ENCODE measurements around the gene LARGE1. TPM values are rescaled to one million over a fixed set of nuclear protein-coding genes. Genes with fewer than 3 reads are reported as not detected.

LARGE1 gene
- total and polyA plus RNA-seq, 8 donors = 4.1 to 29.3 (median 13.7) TPM

- TF ChIP-seq CTCF (IDR thresholded peaks at IDR 0.05) = no peak
- no peak overlapping the region for H3K27ac ChIP-seq
- intact Hi-C loops (cut with DNase I) = no loop called here
- H3K9me3 ChIP-seq = no peaks in the 10 kb centered on the region
- 77 to 80% methylated on average over 6 of the region's 6 CpGs for WGBS, 2 donors
- H3K4me3 ChIP-seq = no peak overlapping the region
- no peaks in the 10 kb centered on the region for H3K27me3 ChIP-seq
- H3K36me3 ChIP-seq = no peaks in the 10 kb centered on the region
- DNase-seq = no peak
- ATAC-seq = no peak
- no peaks in the 10 kb centered on the region for H3K4me1 ChIP-seq
- FAIRE-seq = no peak
Observed at GRCh38 chr22:33844273-33844672, 76.0 kb downstream of the LARGE1 start.

DNA sequence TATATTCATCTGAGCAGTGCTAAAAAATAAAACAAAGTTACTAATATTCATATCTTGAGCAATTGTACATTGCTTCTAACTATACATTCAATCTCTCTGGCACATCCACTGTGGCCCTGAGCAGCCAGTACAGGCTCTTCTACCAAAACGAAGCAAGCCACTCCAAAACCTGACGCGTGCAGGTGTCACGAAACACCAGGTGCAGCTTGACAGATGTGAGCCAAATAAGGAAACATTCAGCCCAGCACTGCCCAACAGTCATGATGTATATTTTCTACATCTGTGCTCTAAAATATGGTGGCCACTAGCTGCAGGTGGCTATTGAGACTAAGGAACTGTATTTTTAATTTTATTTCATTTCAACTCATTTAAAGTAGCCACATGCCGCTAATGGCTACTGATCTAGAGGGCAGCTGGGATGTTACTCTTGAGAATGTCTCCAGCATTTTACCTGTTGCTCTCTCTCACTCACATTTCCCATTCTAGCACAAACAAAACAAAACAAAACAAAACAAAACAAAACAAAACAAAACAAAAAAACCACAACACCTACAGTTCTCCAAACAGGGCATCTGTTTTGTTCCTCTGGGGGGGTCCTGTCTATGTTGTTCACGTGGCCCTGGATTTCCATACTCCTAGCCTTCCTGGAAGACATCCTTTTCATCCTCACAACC is 77.7 kb downstream of the LARGE1 start:
- Histone ChIP-seq H3K9me3 (no peaks in the 10 kb centered on the region), H3K4me1 (no peaks in the 10 kb centered on the region), H3K4me3 (no peak overlapping the region), H3K36me3 (no peaks in the 10 kb centered on the region), H3K27ac (no peak overlapping the region), H3K27me3 (no peaks in the 10 kb centered on the region)
- no peak for DNase-seq
- intact Hi-C loops (cut with DNase I) = no loop called here
- 86% methylated on average over 6 of the region's 6 CpGs for WGBS, 2 donors
- FAIRE-seq = no peak
- no peak for TF ChIP-seq CTCF (IDR thresholded peaks at IDR 0.05)
- ATAC-seq = no peak

GRCh38 chr22:33842006-33842354 is 78.3 kb downstream of the LARGE1 start:
- intact Hi-C loops (cut with DNase I) = no loop called here
- no peak for TF ChIP-seq CTCF (IDR thresholded peaks at IDR 0.05)
- Histone ChIP-seq H3K36me3 (no peaks in the 10 kb centered on the region), H3K27me3 (no peaks in the 10 kb centered on the region), H3K27ac (no peak overlapping the region), H3K4me3 (no peak overlapping the region), H3K9me3 (no peaks in the 10 kb centered on the region), H3K4me1 (no peaks in the 10 kb centered on the region)
- ATAC-seq (no peak), DNase-seq (no peak), FAIRE-seq (no peak)
- 92 to 94% methylated on average over 12 of the region's 12 CpGs for WGBS, 2 donors

GRCh38 chr22:33841281-33842005 is 78.8 kb downstream of the LARGE1 start:
- TF ChIP-seq CTCF (IDR thresholded peaks at IDR 0.05) = no peak
- H3K27me3 ChIP-seq = no peaks in the 10 kb centered on the region
- DNase-seq = no peak
- intact Hi-C loops (cut with DNase I) = no loop called here
- no peak for ATAC-seq
- no peaks in the 10 kb centered on the region for H3K4me1 ChIP-seq
- 70 to 82% methylated on average over 4 of the region's 4 CpGs for WGBS, 2 donors
- H3K4me3 ChIP-seq = no peak overlapping the region
- no peaks in the 10 kb centered on the region for H3K36me3 ChIP-seq
- no peak overlapping the region for H3K27ac ChIP-seq
- H3K9me3 ChIP-seq = no peaks in the 10 kb centered on the region
- no peak for FAIRE-seq

DNA sequence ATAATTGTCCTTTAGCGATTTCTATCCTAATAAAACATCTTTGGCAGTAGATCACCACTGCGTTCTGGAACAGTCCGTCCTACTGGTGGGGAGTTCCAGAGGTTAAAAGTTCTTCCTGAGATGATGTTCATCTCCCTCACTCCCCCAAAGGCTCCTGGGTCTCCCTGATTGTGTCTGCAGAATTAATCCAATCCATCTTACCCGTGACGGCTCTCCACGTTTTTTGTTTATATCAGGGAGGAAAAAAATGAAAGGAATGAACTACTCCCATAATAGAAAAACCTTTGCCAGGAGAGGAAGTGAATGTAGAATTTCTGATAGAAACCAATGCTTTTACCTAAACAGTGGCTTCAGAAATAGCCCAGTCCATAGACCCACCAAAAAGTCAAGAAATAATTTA is 81.6 kb downstream of the LARGE1 start:
- Histone ChIP-seq H3K27me3 (no peaks in the 10 kb centered on the region), H3K27ac (no peak overlapping the region), H3K36me3 (no peaks in the 10 kb centered on the region), H3K4me1 (no peaks in the 10 kb centered on the region), H3K9me3 (no peaks in the 10 kb centered on the region), H3K4me3 (no peak overlapping the region)
- ATAC-seq (peak in 1 of 4 donors; percentile 19), DNase-seq (no peak), FAIRE-seq (no peak)
- WGBS, 2 donors = 67 to 70% methylated on average over 6 of the region's 6 CpGs
- TF ChIP-seq CTCF (IDR thresholded peaks at IDR 0.05) = no peak
- intact Hi-C loops (cut with DNase I) = no loop called here
